NCI-H748 treated with DMSO at 0.1 percent for 48 hours (cell line): ENCODE measurements around the gene KDR.

Source experiments
- DNase-seq: peaks from one replicate; lab custom pipeline; 2025; lab: John Stamatoyannopoulos, UW

Gene KDR

GRCh38 chr4:55029821-55030503, 95.4 kb downstream of the KDR start:
- DNase-seq, result no peak

DNA sequence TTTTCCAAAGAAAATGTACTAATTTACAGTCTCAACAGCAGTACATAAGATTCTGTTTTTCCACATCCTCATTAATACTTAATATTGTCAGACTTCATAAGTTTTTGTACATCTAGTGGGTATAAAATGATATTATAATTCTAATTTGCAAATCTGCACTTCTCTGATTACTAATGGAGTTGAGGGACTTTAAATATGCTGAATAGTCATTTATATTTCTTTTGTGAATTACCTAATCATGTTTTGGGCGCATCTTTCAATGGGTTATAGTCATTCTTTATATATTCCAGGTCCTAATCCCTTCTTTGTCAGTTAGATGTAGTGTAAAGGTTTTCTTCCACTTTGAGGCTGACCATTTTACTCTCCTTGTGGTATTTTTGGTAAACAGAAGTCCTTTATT, 96.1 kb downstream of the KDR start:
- no peak for DNase-seq
